ENCODE results near the gene SEC22C.

Gene SEC22C

DNA sequence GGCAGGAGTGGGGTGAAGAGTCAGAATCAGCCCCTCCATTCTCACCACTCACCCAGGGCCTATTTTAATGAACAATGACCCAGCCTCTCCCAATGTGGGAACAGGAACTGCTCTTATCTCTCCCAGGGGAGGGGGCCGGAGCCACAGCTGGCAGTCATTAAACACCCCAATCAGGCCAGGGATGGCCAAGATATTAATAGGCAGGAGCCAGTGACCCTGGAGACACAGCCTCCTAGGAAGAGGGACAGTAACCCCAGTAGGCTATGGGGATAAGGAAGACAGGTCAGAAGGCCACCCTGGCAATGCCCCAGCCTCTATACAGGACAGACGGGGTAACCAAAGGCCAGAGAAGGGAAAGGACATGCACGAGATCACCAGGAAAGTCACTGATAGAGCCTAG, 40.7 kb downstream of the SEC22C start:
- intact Hi-C loops (cut with DNase I): no loop called here
- DNase-seq: peak in 1 of 10 donors; percentile 36

GRCh38 chr3:42539871-42540714, 41.7 kb downstream of the SEC22C start:
- intact Hi-C loops (cut with DNase I): loop anchor here (10.0 kb wide), 1 partner anchor 95 kb away; no protein-coding TSS in a partner anchor
- peak in 3 of 10 donors; percentile 34 to 76 (median 49) for DNase-seq

GRCh38 chr3:42537350-42537749, 44.4 kb downstream of the SEC22C start:
- intact Hi-C loops (cut with DNase I): loop anchor here (2.0 to 10.0 kb wide), 2 partner anchors 35 to 93 kb away; partner anchors contain the start of gene VIPR1
- peak in 2 of 10 donors; percentile 27 to 33 for DNase-seq

GRCh38 chr3:42535981-42536784, 45.6 kb downstream of the SEC22C start:
- DNase-seq: peak in 3 of 10 donors; percentile 35 to 90 (median 69)
- intact Hi-C loops (cut with DNase I): loop anchor here (2.0 to 10.0 kb wide), 2 partner anchors 33 to 91 kb away; partner anchors contain the start of gene VIPR1

GRCh38 chr3:42533161-42533897, 48.4 kb downstream of the SEC22C start:
- intact Hi-C loops (cut with DNase I): loop anchor here (10.0 kb wide), 1 partner anchor 89 kb away; no protein-coding TSS in a partner anchor
- DNase-seq: peak in 3 of 10 donors; percentile 59 to 88 (median 69)

- intact Hi-C loops (cut with DNase I): loop anchor here (10.0 kb wide), 1 partner anchor 87 kb away; no protein-coding TSS in a partner anchor
- DNase-seq: peak in 2 of 10 donors; percentile 43 to 45
Observed at GRCh38 chr3:42532229-42532628, 49.5 kb downstream of the SEC22C start.

- intact Hi-C loops (cut with DNase I): loop anchor here (10.0 kb wide), 1 partner anchor 87 kb away; no protein-coding TSS in a partner anchor
- DNase-seq: peak in 2 of 10 donors; percentile 61 to 81
Observed at GRCh38 chr3:42531470-42531869, 50.3 kb downstream of the SEC22C start.

- intact Hi-C loops (cut with DNase I): loop anchor here (10.0 kb wide), 1 partner anchor 85 kb away; no protein-coding TSS in a partner anchor
- DNase-seq: no peak
Observed at GRCh38 chr3:42530073-42530472, 51.7 kb downstream of the SEC22C start.

GRCh38 chr3:42529468-42529867, 52.3 kb downstream of the SEC22C start:
- intact Hi-C loops (cut with DNase I): no loop called here
- peak in 2 of 10 donors; percentile 32 to 41 for DNase-seq

- intact Hi-C loops (cut with DNase I): no loop called here
- peak in 1 of 10 donors; percentile 47 for DNase-seq
Observed at GRCh38 chr3:42527368-42527917, 54.3 kb downstream of the SEC22C start.

DNA sequence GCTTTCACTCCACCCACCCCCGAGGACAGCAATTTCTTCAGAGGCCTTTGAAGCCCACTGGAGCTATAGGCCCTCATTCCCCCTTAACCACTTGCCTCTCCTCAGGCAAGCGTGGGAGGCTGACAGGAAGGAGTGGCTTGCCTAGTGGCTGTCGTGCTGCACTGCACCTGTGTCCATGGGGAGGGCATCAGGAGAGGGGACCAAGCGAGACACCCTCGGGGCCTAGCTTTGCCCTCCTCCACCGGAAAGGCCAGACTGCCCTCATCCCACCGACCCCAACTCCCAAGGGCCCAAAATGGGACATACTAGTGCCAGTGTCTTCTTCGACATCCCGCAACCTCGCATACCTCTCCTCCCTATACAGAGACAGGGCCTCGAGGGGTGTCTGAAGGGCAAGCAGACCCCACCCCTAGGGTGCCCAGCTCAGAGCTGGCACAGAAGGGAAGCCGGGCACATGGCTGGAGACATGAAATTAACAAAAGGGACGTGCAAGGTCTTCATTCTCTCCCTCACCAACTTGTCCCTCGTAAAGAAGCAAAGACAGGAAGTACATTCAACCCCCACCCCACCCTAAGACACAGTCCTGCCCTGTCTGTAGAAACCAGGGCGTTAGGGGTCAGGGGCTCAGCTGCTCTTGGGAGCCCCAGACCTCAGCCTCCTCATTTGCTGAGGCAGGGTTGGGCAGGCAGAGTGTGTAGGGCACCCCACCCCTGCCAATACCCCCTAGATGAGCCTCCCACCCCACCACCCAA, 55.0 kb downstream of the SEC22C start:
- intact Hi-C loops (cut with DNase I): no loop called here
- peak in 2 of 10 donors; percentile 40 to 77 for DNase-seq

GRCh38 chr3:42525736-42526345, 55.9 kb downstream of the SEC22C start:
- peak in 1 of 10 donors; percentile 69 for DNase-seq
- intact Hi-C loops (cut with DNase I): no loop called here

DNA sequence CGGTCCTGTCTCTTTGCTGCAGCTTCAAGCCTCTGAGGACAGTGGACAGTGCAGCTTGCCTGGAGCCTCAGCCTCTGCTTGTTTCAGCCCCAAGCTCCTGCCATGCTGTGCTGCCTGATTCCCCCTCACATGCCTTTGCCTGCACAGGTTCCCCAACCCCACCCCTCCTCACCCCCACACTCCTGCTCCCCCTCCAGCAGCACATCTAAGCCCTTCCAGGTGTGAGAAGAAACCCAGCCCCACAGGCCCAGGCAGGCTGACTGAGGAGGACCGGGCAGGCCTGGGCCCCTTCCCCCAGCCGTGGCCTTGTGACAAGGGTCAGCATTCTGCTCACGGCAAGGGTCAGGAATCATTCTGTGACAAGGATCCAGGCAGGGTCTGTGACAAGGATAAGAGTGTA, 56.6 kb downstream of the SEC22C start:
- intact Hi-C loops (cut with DNase I): no loop called here

GRCh38 chr3:42524751-42525150, 57.0 kb downstream of the SEC22C start:
- DNase-seq: no peak
- intact Hi-C loops (cut with DNase I): no loop called here

More for the DNA sequence above, 56.6 kb downstream of the SEC22C start:
- no peak for DNase-seq

GRCh38 chr3:42520906-42521305, 60.9 kb downstream of the SEC22C start:
- no peak for DNase-seq
- intact Hi-C loops (cut with DNase I): no loop called here

GRCh38 chr3:42520336-42520735, 61.4 kb downstream of the SEC22C start:
- DNase-seq: no peak
- intact Hi-C loops (cut with DNase I): no loop called here

DNA sequence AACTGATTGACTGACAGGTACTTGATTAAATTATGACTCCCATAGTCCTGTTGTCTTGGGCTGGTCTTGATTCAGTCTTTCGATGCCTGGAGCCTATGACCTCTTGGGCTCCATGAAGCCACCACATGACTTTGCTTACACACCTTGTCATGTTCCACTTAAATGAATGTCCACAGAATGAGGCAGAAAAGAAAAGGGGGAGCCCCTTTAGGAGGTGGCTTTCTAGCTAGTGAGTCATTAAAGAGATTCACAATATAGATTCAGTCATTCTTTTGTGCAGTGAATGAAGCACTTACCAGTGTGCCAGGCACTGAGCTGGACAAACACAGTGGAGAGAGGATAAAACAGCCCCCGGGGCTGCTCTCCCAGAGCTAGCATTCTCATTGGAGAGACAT, 62.2 kb downstream of the SEC22C start:
- intact Hi-C loops (cut with DNase I): no loop called here
- DNase-seq: no peak

DNA sequence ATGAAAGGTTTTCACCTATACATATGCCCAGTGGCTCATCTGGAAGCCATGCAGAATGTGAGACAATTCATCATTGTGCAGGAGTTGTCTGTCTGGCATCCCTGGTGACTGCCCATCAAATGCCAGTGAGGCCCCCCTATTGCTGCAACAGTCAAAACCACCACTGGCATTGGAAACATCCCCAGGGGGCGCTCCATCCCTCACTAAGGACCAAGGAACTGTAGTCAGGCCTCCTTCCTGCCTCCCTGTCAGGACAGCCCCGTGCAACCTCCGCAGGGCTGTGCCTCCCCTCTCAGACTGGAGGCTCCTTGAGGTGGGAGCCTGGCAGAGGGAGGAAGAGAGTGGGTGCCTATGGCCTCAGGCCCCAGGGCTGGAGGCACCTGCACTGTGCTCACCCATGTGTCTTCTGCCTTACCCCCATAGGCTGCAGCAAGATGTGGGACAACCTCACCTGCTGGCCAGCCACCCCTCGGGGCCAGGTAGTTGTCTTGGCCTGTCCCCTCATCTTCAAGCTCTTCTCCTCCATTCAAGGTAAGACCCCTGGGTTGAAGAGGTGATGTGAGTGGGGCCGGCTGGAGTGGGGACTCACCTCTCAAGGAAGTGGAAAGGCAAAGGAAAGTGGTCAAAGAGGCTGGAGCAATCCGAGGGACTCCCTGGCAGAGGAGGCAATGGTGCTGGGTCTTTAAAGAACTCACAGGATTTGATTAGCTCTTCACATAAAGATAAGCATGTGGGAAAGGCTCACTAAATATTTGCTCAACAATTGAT, 62.8 kb downstream of the SEC22C start:
- intact Hi-C loops (cut with DNase I): no loop called here
- DNase-seq: peak in 5 of 10 donors; percentile 27 to 84 (median 65)

All from posterior cingulate gyrus (tissue), 11 donors.